Panc1 (cell line): ENCODE data around the gene ORC5. TPM values are rescaled to one million over a fixed set of nuclear protein-coding genes. Genes with fewer than 3 reads are reported as not detected.

Experiments
- ATAC-seq: fragments of 200-7000 bp; cut with Tn5 transposase; 2 replicates; pipeline ENCODE4 v1.9.1; 2020; ENCODE audit warnings: mild to moderate bottlenecking, moderate library complexity
- BruUV-seq: library from RNA; stranded (reverse); fragments of 400-500 nt; replicated peaks from 2 replicates; lab custom pipeline; 2021; lab: Mats Ljungman, UMichigan
- CTCF ChIA-PET: fragments of 300-600 bp; sonication (Branson Sonifier 250); formaldehyde crosslinking; loops from one replicate; lab custom pipeline; 2022; ENCODE audit warnings: antibody characterized with exemption; lab: Charles Lee
- POLR2A ChIA-PET: fragments of 300-600 bp; sonication (Branson Sonifier 250); formaldehyde crosslinking; loops from one replicate; lab custom pipeline; 2022; ENCODE audit warnings: antibody characterized with exemption; lab: Charles Lee
- DNase-seq: peaks from one replicate; pipeline ENCODE4 v3.0.0-alpha.2; 2010; ENCODE audit warnings: low read depth, low spot score
- H3K27ac ChIP-seq: 2 replicates; pipeline ENCODE4 v1.5.1; 2011; ENCODE audit warnings: mild to moderate bottlenecking, low read length, inconsistent platforms
- H3K27me3 ChIP-seq: fragments of 200-500 bp; sonication (Bioruptor generic); 2 replicates; pipeline ENCODE4 v1.6.0; 2014; ENCODE audit warnings: low read length, inconsistent platforms; ENCODE audit not compliant: control insufficient read depth, insufficient read depth
- H3K36me3 ChIP-seq: fragments of 200-500 bp; sonication (Bioruptor generic); 2 replicates; pipeline ENCODE4 v1.5.1; 2014; ENCODE audit warnings: inconsistent platforms, mild to moderate bottlenecking, low read length, moderate library complexity; ENCODE audit not compliant: control insufficient read depth, insufficient read depth
- H3K4me1 ChIP-seq: 2 replicates; pipeline ENCODE4 v1.5.1; 2011; ENCODE audit warnings: inconsistent platforms, mild to moderate bottlenecking, low read length, moderate library complexity; ENCODE audit not compliant: control insufficient read depth, insufficient read depth
- H3K4me3 ChIP-seq, 2 experiments: 2 replicates each; pipeline ENCODE4 v1.5.1; 2011 to 2012; ENCODE audit warnings: low read depth in 2 of 2, low read length in 2 of 2, mild to moderate bottlenecking in 2 of 2, inconsistent platforms in 1 of 2, moderate library complexity in 1 of 2
- H3K9me3 ChIP-seq: fragments of 200-500 bp; sonication (Bioruptor generic); 2 replicates; pipeline ENCODE4 v1.5.1; 2014; ENCODE audit warnings: low read depth, mild to moderate bottlenecking, inconsistent platforms, low read length, moderate library complexity; ENCODE audit not compliant: control insufficient read depth, insufficient read depth
- POLR2AphosphoS5 ChIP-seq: IDR thresholded peaks from 2 replicates; pipeline ENCODE4 v1.6.1; 2012; ENCODE audit warnings: mild to moderate bottlenecking, low read depth, low read length, moderate library complexity
- SIN3A ChIP-seq: IDR thresholded peaks from 2 replicates; pipeline ENCODE4 v1.6.1; 2012; ENCODE audit warnings: low read depth, mild to moderate bottlenecking, low read length, moderate library complexity, borderline replicate concordance; ENCODE audit not compliant: insufficient read depth
- TCF7L2 ChIP-seq: IDR thresholded peaks from 2 replicates; pipeline ENCODE4 v1.6.1; 2011; ENCODE audit warnings: mild to moderate bottlenecking, low read depth, low read length, inconsistent platforms
- in situ Hi-C: cut with HindIII; loops from 2 replicates; pipeline ENCODE4 v1.10.0; 2016; ENCODE audit warnings: low sequenced_read_pairs, low pct_unique_long_range_greater_than_20kb
- intact Hi-C: fragments of 100-400 bp; cut with micrococcal nuclease; formaldehyde crosslinking; loops from one replicate; pipeline ENCODE4 v1.10.0; 2022; ENCODE audit not compliant: unreplicated experiment
- total RNA-seq: library from RNA; stranded (reverse); gene quantifications from one replicate; pipeline ENCODE4 v1.2.1, GENCODE V29; 2021; ENCODE audit not compliant: unreplicated experiment
- TF ChIP-seq, protein P1 (sequence below): fragments of 450-650 bp; IDR thresholded peaks from 2 replicates; pipeline ENCODE4 v1.5.1; 2017; ENCODE audit warnings: mild to moderate bottlenecking
- TF ChIP-seq, protein P2 (sequence below), 2 experiments: IDR thresholded peaks; 2 replicates each; pipeline ENCODE4 v1.6.1; 2011 to 2012; ENCODE audit warnings: low read depth in 2 of 2, control low read depth in 1 of 2, low read length in 1 of 2, mild to moderate bottlenecking in 1 of 2, moderate library complexity in 1 of 2; ENCODE audit not compliant: insufficient read depth in 1 of 2

Gene ORC5
- total RNA-seq, 1 experiment from 2014 or later = 24.6 TPM

DNA sequence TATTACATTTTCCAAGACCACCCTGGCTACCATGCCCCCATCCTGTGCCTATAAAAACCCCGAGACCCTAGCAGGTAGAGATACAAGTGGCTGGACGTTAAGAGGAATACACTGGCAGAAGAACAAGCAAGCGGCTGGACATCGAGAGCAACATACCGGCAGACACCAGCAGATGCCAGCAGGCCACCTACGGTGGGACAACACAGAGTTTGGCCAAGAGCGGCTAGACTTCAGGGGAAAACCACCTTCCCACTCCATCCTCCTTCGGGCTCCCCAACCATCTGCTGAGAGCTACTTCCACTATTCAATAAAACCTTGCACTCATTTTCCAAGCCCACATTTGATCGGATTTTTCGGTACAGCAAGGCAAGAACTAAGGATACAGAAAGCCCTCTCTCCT, 70.3 kb downstream of the ORC5 start:
- Histone ChIP-seq H3K27me3 (no peaks in the 10 kb centered on the region), H3K36me3 (no peaks in the 10 kb centered on the region; the same call in 1 of the 2 replicates), H3K4me1 (no peaks in the 10 kb centered on the region), H3K4me3 (no peak overlapping the region), H3K9me3 (no peaks in the 10 kb centered on the region), H3K27ac (no peak overlapping the region)
- ATAC-seq (no peak), DNase-seq (no peak)
- ChIA-PET CTCF (no interaction called here), POLR2A (no interaction called here)
- TF ChIP-seq, protein P1, sequence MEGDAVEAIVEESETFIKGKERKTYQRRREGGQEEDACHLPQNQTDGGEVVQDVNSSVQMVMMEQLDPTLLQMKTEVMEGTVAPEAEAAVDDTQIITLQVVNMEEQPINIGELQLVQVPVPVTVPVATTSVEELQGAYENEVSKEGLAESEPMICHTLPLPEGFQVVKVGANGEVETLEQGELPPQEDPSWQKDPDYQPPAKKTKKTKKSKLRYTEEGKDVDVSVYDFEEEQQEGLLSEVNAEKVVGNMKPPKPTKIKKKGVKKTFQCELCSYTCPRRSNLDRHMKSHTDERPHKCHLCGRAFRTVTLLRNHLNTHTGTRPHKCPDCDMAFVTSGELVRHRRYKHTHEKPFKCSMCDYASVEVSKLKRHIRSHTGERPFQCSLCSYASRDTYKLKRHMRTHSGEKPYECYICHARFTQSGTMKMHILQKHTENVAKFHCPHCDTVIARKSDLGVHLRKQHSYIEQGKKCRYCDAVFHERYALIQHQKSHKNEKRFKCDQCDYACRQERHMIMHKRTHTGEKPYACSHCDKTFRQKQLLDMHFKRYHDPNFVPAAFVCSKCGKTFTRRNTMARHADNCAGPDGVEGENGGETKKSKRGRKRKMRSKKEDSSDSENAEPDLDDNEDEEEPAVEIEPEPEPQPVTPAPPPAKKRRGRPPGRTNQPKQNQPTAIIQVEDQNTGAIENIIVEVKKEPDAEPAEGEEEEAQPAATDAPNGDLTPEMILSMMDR = no peak
- TF ChIP-seq SIN3A (no peak), TCF7L2 (no peak), POLR2AphosphoS5 (no peak)
- TF ChIP-seq, protein P2, sequence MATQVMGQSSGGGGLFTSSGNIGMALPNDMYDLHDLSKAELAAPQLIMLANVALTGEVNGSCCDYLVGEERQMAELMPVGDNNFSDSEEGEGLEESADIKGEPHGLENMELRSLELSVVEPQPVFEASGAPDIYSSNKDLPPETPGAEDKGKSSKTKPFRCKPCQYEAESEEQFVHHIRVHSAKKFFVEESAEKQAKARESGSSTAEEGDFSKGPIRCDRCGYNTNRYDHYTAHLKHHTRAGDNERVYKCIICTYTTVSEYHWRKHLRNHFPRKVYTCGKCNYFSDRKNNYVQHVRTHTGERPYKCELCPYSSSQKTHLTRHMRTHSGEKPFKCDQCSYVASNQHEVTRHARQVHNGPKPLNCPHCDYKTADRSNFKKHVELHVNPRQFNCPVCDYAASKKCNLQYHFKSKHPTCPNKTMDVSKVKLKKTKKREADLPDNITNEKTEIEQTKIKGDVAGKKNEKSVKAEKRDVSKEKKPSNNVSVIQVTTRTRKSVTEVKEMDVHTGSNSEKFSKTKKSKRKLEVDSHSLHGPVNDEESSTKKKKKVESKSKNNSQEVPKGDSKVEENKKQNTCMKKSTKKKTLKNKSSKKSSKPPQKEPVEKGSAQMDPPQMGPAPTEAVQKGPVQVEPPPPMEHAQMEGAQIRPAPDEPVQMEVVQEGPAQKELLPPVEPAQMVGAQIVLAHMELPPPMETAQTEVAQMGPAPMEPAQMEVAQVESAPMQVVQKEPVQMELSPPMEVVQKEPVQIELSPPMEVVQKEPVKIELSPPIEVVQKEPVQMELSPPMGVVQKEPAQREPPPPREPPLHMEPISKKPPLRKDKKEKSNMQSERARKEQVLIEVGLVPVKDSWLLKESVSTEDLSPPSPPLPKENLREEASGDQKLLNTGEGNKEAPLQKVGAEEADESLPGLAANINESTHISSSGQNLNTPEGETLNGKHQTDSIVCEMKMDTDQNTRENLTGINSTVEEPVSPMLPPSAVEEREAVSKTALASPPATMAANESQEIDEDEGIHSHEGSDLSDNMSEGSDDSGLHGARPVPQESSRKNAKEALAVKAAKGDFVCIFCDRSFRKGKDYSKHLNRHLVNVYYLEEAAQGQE (IDR thresholded peaks at IDR 0.05; ENCODE audit: insufficient read depth in 1 of 2, low read depth in 2 of 2, low read length in 1 of 2) = no peak
- no TSS peak for BruUV-seq
- in situ Hi-C loops (no loop called here), intact Hi-C loops (no loop called here)

DNA sequence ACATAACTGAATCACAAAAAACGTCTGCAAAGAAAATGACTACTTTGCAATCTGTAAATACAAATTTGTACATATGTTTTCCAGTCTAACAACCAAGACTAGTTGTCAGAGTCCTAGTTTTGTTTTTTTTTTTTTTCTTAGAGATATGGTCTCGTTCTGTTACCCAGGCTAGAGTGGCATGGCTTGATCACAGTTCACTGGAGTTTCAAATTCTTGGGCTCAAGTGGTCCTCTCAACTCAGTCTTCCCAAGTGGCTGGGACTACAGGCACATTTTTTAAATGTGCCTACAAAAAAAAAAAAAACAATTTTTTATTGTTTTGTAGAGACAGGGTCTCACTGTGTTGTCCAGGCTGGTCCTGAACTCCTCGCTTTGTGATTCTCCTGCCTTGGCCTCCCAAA, 70.8 kb downstream of the ORC5 start:
- POLR2A ChIA-PET = no interaction called here

More for the DNA sequence above, 70.8 kb downstream of the ORC5 start:
- no TSS peak for BruUV-seq
- intact Hi-C loops (no loop called here), in situ Hi-C loops (no loop called here)
- TF ChIP-seq SIN3A = no peak
- TF ChIP-seq, protein P1 = no peak
- TF ChIP-seq POLR2AphosphoS5 = no peak
- TF ChIP-seq, protein P2 (IDR thresholded peaks at IDR 0.05; ENCODE audit: insufficient read depth in 1 of 2, low read depth in 2 of 2, low read length in 1 of 2) = no peak
- TF ChIP-seq TCF7L2 = no peak
- H3K36me3 ChIP-seq = no peaks in the 10 kb centered on the region; the same call in 1 of the 2 replicates
- no peak overlapping the region for H3K27ac ChIP-seq
- CTCF ChIA-PET = no interaction called here
- DNase-seq = no peak
- no peak for ATAC-seq
- no peak overlapping the region for H3K4me3 ChIP-seq
- no peaks in the 10 kb centered on the region for H3K27me3 ChIP-seq
- H3K4me1 ChIP-seq = no peaks in the 10 kb centered on the region
- H3K9me3 ChIP-seq = no peaks in the 10 kb centered on the region
